Activated naive CD8-positive, alpha-beta T cell treated with anti-CD3 and anti-CD28 coated beads, Interleukin-2, amount 10 ng/mL, durations not matched to agents 7 days and 5 days (primary cell): ENCODE results near the gene CNTN3. TPM values are rescaled to one million over a fixed set of nuclear protein-coding genes. Genes with fewer than 3 reads are reported as not detected.

ENCODE experiments used
- ATAC-seq: fragments of 150-1000 bp; cut with Tn5 transposase; one replicate; pipeline ENCODE4 v1.10.0; 2021; ENCODE audit warnings: low read depth, moderate library complexity
- POLR2A ChIA-PET: fragments of 350-600 bp; sonication (Branson Sonifier 250); formaldehyde crosslinking; loops from one replicate; lab custom pipeline; 2021; ENCODE audit warnings: antibody characterized with exemption; lab: Charles Lee
- DNase-seq: peaks from one replicate; pipeline ENCODE4 v3.0.0; 2021
- H3K27ac Mint-ChIP-seq: one replicate; pipeline ENCODE4 v1.8.0; 2022; ENCODE audit warnings: mild to moderate bottlenecking, mixed read lengths
- H3K27me3 Mint-ChIP-seq: one replicate; pipeline ENCODE4 v1.8.0; 2022; ENCODE audit warnings: mild to moderate bottlenecking, moderate library complexity, mixed read lengths
- H3K36me3 Mint-ChIP-seq: one replicate; pipeline ENCODE4 v1.8.0; 2021; ENCODE audit warnings: mild to moderate bottlenecking, mixed read lengths
- H3K4me1 Mint-ChIP-seq: one replicate; pipeline ENCODE4 v1.8.0; 2021; ENCODE audit warnings: mixed read lengths
- H3K4me3 Mint-ChIP-seq: one replicate; pipeline ENCODE4 v1.8.0; 2022; ENCODE audit warnings: mild to moderate bottlenecking, moderate library complexity, mixed read lengths
- H3K9me3 Mint-ChIP-seq: one replicate; pipeline ENCODE4 v1.8.0; 2021; ENCODE audit warnings: mixed read lengths
- total RNA-seq, 2 experiments: library from RNA; stranded (reverse); gene quantifications; one replicate each; pipeline ENCODE4 v1.2.3, GENCODE V29; 2021

CNTN3 gene
- total RNA-seq, 2 experiments from 2014 or later, result not detected

GRCh38 chr3:74601793-74602192 lies 12.7 kb downstream of the CNTN3 start:
- no peak overlapping the region for H3K27ac Mint-ChIP-seq
- POLR2A ChIA-PET, result no interaction called here
- no peak for DNase-seq
- ATAC-seq, result no peak
- no peaks in the 10 kb centered on the region for H3K4me1 Mint-ChIP-seq
- H3K4me3 Mint-ChIP-seq, result no peak overlapping the region
- H3K27me3 Mint-ChIP-seq, result no peaks in the 10 kb centered on the region
- H3K36me3 Mint-ChIP-seq, result no peaks in the 10 kb centered on the region
- H3K9me3 Mint-ChIP-seq, result peaks cover 7% of the 10 kb centered on the region

GRCh38 chr3:74599564-74599963 lies 14.9 kb downstream of the CNTN3 start:
- DNase-seq, result no peak
- POLR2A ChIA-PET, result no interaction called here
- no peaks in the 10 kb centered on the region for H3K36me3 Mint-ChIP-seq
- no peaks in the 10 kb centered on the region for H3K4me1 Mint-ChIP-seq
- H3K4me3 Mint-ChIP-seq, result no peak overlapping the region
- no peak for ATAC-seq
- no peaks in the 10 kb centered on the region for H3K27me3 Mint-ChIP-seq
- H3K27ac Mint-ChIP-seq, result no peak overlapping the region
- H3K9me3 Mint-ChIP-seq, result peaks cover 5% of the 10 kb centered on the region

- DNase-seq, result no peak
- Mint-ChIP-seq H3K4me3 (no peak overlapping the region), H3K27ac (no peak overlapping the region), H3K36me3 (no peaks in the 10 kb centered on the region), H3K4me1 (no peaks in the 10 kb centered on the region), H3K27me3 (no peaks in the 10 kb centered on the region), H3K9me3 (peaks cover 2% of the 10 kb centered on the region)
- POLR2A ChIA-PET, result no interaction called here
- ATAC-seq, result no peak
Measured at GRCh38 chr3:74593152-74593551, 21.3 kb downstream of the CNTN3 start.

- Mint-ChIP-seq H3K27ac (no peak overlapping the region), H3K4me1 (no peaks in the 10 kb centered on the region), H3K4me3 (no peak overlapping the region), H3K36me3 (no peaks in the 10 kb centered on the region), H3K27me3 (no peaks in the 10 kb centered on the region), H3K9me3 (peaks cover 2% of the 10 kb centered on the region)
- no peak for ATAC-seq
- DNase-seq, result no peak
- POLR2A ChIA-PET, result no interaction called here
Measured at GRCh38 chr3:74592359-74592758, 22.1 kb downstream of the CNTN3 start.

- no peak overlapping the region for H3K4me3 Mint-ChIP-seq
- no peaks in the 10 kb centered on the region for H3K36me3 Mint-ChIP-seq
- ATAC-seq (no peak), DNase-seq (no peak)
- peaks cover 2% of the 10 kb centered on the region for H3K9me3 Mint-ChIP-seq
- no peaks in the 10 kb centered on the region for H3K4me1 Mint-ChIP-seq
- no peaks in the 10 kb centered on the region for H3K27me3 Mint-ChIP-seq
- POLR2A ChIA-PET, result no interaction called here
- no peak overlapping the region for H3K27ac Mint-ChIP-seq
Measured at GRCh38 chr3:74591946-74592345, 22.5 kb downstream of the CNTN3 start.

GRCh38 chr3:74591342-74591741 lies 23.1 kb downstream of the CNTN3 start:
- ATAC-seq (no peak), DNase-seq (no peak)
- Mint-ChIP-seq H3K36me3 (no peaks in the 10 kb centered on the region), H3K27me3 (no peaks in the 10 kb centered on the region), H3K4me1 (no peaks in the 10 kb centered on the region), H3K4me3 (no peak overlapping the region), H3K9me3 (peaks cover 2% of the 10 kb centered on the region), H3K27ac (no peak overlapping the region)
- POLR2A ChIA-PET, result no interaction called here

- no peaks in the 10 kb centered on the region for H3K4me1 Mint-ChIP-seq
- H3K27ac Mint-ChIP-seq, result no peak overlapping the region
- POLR2A ChIA-PET, result no interaction called here
- ATAC-seq (no peak), DNase-seq (no peak)
- H3K4me3 Mint-ChIP-seq, result no peak overlapping the region
- H3K9me3 Mint-ChIP-seq, result peaks cover 2% of the 10 kb centered on the region
- no peaks in the 10 kb centered on the region for H3K27me3 Mint-ChIP-seq
- no peaks in the 10 kb centered on the region for H3K36me3 Mint-ChIP-seq
Measured at GRCh38 chr3:74590620-74591262, 23.7 kb downstream of the CNTN3 start.

- no peaks in the 10 kb centered on the region for H3K27me3 Mint-ChIP-seq
- H3K4me3 Mint-ChIP-seq, result no peak overlapping the region
- H3K9me3 Mint-ChIP-seq, result peaks cover 6% of the 10 kb centered on the region
- no peaks in the 10 kb centered on the region for H3K36me3 Mint-ChIP-seq
- H3K27ac Mint-ChIP-seq, result no peak overlapping the region
- DNase-seq (no peak), ATAC-seq (no peak)
- POLR2A ChIA-PET, result no interaction called here
- H3K4me1 Mint-ChIP-seq, result no peaks in the 10 kb centered on the region
Measured at GRCh38 chr3:74584782-74585181, 29.7 kb downstream of the CNTN3 start.

- Mint-ChIP-seq H3K27me3 (no peaks in the 10 kb centered on the region), H3K4me3 (no peak overlapping the region), H3K27ac (no peak overlapping the region), H3K4me1 (no peaks in the 10 kb centered on the region), H3K36me3 (no peaks in the 10 kb centered on the region), H3K9me3 (peaks cover 6% of the 10 kb centered on the region)
- ATAC-seq (no peak), DNase-seq (no peak)
- POLR2A ChIA-PET, result no interaction called here
Measured at GRCh38 chr3:74582982-74583381, 31.5 kb downstream of the CNTN3 start.

GRCh38 chr3:74575857-74576256 lies 38.6 kb downstream of the CNTN3 start:
- DNase-seq (no peak), ATAC-seq (no peak)
- H3K4me1 Mint-ChIP-seq, result no peaks in the 10 kb centered on the region
- POLR2A ChIA-PET, result no interaction called here
- peaks cover 1% of the 10 kb centered on the region for H3K9me3 Mint-ChIP-seq
- H3K36me3 Mint-ChIP-seq, result no peaks in the 10 kb centered on the region
- H3K4me3 Mint-ChIP-seq, result no peak overlapping the region
- H3K27me3 Mint-ChIP-seq, result no peaks in the 10 kb centered on the region
- no peak overlapping the region for H3K27ac Mint-ChIP-seq

GRCh38 chr3:74571118-74571517 lies 43.3 kb downstream of the CNTN3 start:
- no peak for DNase-seq
- Mint-ChIP-seq H3K4me1 (no peaks in the 10 kb centered on the region), H3K4me3 (no peak overlapping the region), H3K27me3 (no peaks in the 10 kb centered on the region), H3K27ac (no peak overlapping the region), H3K9me3 (peaks cover 5% of the 10 kb centered on the region), H3K36me3 (no peaks in the 10 kb centered on the region)
- POLR2A ChIA-PET, result no interaction called here
- ATAC-seq, result no peak
